GF-D8 (cell line): Measurements from ENCODE around the gene SLC22A12.
"Not testable (repeated sequence)": the region's sequence is repeated elsewhere in the genome, so short reads cannot be mapped to it uniquely, and the experiment has no call there.

Experiments used
- DNase-seq: peaks from one replicate; lab custom pipeline; 2025; lab: John Stamatoyannopoulos, UW

The SLC22A12 gene

GRCh38 chr11:64585150-64585549, 5.9 kb upstream of the SLC22A12 start:
- DNase-seq: no peak

DNA sequence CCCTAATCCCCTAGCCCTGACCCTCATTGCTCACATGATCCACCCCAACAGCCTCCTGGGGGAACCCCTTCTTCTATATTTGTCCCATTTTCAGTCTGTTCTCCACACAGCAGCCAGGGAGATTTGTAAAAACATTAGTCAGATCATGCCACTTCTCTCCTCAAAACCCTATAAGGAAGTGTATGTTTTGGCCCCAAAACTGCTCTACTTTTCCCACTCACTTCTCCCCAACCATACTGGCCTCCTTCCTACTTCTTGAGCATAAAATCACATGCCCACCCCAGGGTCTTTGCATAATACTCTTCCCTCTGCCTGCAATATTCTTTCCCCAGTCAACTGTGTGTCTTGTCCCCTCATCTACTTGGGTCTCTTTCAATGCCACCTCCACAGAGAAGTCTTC, 4.7 kb upstream of the SLC22A12 start:
- no peak for DNase-seq

DNA sequence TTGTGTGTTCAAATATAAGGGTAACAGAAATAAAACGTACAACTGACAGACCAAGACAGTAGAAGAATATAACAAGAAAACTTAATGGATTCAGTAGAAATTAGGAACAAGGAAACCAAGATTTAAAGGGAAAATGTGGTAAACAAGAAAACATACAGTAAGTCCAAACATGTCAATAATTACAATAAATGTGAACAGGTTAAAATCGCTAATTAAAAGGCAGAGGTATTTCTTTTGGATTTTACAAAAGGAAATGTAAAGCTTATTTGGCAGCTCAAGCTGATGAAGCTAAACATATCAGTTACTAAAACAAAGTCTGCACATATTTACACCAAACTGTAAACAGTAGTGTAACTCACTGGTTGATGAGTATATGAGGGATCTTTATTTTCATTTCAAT, 2.3 kb upstream of the SLC22A12 start:
- DNase-seq: no peak

DNA sequence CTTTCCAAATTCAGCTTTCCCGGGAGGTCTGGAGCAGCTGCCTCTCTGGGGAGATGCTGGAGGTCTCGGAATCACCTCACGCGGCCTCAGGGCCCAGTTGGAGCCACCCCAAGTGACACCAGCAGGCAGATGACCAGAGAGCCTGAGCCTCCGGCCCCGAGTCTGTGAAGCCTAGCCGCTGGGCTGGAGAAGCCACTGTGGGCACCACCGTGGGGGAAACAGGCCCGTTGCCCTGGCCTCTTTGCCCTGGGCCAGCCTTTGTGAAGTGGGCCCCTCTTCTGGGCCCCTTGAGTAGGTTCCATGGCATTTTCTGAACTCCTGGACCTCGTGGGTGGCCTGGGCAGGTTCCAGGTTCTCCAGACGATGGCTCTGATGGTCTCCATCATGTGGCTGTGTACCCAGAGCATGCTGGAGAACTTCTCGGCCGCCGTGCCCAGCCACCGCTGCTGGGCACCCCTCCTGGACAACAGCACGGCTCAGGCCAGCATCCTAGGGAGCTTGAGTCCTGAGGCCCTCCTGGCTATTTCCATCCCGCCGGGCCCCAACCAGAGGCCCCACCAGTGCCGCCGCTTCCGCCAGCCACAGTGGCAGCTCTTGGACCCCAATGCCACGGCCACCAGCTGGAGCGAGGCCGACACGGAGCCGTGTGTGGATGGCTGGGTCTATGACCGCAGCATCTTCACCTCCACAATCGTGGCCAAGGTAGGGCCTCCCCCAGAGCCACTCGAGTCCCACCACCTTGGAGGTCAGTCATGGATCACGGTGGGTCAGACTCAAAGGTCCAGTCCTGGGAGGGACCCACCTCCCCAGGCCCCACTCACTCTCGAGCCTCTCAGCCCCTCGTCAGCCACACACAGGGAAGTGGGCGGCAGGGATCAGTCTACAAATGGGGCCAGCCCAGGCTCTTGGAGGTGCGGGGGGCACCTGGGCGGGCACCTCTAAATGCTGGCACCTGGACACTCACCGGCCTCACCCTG, 525 bp downstream of the SLC22A12 start:
- no peak for DNase-seq

DNA sequence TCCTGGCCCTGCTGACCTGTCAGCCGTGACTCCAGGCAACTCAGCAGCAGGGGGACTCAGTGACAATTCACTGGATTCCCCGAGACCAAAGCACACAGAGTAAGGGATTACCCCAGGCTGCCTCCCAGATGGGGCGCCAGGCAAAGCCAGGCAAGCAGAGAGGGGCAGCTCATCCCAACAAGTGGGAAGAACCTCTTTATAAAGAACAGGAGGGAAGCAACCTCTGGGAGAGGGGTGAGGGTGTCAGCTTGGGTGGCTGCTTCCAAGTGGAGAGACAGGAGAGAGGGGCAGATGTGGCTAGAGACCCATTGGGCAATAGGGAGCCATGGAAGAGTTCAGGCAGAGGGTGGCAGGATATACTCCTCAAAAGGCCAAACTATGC, 1.2 kb downstream of the SLC22A12 start:
- no peak for DNase-seq

- DNase-seq: no peak
Measured at GRCh38 chr11:64592656-64593055, 1.6 kb downstream of the SLC22A12 start.

DNA sequence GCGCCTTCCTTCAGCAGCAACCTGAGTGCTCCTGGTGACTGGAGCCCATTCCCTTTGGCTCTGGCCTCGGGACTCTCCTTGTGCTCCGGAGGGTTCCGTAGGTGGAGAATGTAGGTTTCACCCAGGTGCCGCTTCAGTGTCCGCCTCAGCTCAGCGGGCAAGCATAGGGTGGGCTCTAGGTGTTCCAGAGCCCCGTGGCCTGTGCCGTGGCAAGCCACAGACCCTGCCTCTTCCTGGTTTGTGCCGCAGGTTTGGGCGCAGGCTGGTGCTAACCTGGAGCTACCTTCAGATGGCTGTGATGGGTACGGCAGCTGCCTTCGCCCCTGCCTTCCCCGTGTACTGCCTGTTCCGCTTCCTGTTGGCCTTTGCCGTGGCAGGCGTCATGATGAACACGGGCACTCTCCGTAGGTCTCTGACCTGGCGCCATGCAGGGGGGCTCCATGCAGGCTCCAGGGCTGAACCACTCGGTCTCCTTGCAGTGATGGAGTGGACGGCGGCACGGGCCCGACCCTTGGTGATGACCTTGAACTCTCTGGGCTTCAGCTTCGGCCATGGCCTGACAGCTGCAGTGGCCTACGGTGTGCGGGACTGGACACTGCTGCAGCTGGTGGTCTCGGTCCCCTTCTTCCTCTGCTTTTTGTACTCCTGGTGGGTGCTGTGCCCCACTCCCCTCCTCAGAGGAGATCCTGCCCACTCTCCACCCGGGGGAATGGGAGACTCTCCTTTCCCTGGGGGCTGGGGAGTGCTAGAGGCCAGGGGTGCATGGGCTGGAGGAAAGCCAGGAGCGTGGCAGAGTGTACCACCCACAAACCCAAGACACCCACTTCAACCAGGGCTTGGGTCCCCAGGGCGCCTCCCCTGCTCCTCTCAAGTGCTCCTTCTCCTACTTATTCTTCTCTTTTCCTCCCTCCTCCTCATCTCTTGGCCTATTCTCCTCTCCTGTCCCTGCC, 2.4 kb downstream of the SLC22A12 start:
- DNase-seq: no peak

GRCh38 chr11:64594159-64594939, 3.3 kb downstream of the SLC22A12 start:
- DNase-seq: no peak

- DNase-seq: not testable (repeated sequence)
Measured at GRCh38 chr11:64595922-64596321, 4.9 kb downstream of the SLC22A12 start.

DNA sequence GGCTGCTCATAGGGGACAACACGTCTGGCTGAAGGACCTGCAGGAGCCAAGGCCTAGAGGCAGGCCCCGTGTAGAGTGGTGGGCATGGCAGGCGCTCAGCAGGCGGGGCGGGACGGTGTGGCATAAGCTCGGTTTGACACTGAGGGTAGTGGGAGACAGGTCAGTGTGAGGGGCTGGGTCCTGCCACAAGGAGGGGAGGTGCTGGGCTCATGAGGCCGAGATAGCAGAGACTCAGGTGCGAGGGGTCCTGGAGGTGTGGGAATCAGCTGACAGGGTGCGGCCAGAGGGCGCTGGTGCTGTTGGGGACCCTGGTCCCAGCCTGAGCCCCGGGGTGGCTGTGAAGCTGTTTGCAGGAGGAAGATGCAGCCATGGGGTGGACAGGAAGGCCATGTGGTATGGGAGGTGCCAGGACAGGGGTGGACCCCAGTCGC, 6.7 kb downstream of the SLC22A12 start:
- no peak for DNase-seq

GRCh38 chr11:64598106-64598796, 7.2 kb downstream of the SLC22A12 start:
- DNase-seq: no peak

DNA sequence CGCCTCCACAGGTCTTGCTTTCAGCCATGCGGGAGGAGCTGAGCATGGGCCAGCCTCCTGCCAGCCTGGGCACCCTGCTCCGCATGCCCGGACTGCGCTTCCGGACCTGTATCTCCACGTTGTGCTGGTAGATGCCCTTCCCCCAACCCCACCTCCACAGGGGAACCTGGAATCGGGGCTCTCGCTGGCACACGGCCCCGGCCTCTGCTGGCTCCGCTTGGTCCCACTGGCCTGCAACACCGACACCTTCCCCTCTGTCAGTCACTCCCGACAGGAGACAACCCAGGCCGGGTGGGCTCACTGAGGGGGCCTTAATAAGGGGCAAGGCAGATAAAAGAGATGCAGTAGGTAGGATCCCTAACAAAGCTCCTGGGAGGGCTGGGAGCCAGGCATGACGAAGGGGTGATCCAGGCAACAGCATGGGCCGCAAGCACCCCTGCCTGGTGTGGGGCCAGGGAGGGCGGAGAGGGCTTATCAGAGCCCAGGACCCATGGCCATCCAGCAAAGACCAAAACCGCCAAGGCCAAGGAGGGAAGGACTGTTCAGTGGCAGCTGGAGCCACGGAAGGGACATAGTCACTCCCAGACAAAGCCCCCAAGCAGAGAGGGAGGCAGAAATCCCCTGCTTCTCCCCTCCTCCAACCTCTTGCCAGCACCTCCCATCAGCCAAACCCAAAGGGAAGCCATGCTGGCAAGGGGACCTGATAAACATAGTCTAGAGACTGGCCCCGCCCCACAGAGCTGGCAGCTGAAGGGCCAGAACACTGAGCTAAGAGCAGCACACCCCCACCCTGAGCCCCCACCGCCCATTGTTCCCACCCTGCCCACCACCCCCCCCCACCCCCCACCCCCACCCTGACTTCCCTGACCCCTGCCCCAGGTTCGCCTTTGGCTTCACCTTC, 8.0 kb downstream of the SLC22A12 start:
- DNase-seq: no peak

GRCh38 chr11:64599698-64600211, 8.7 kb downstream of the SLC22A12 start:
- no peak for DNase-seq

GRCh38 chr11:64600281-64600992, 9.4 kb downstream of the SLC22A12 start:
- DNase-seq: no peak

DNA sequence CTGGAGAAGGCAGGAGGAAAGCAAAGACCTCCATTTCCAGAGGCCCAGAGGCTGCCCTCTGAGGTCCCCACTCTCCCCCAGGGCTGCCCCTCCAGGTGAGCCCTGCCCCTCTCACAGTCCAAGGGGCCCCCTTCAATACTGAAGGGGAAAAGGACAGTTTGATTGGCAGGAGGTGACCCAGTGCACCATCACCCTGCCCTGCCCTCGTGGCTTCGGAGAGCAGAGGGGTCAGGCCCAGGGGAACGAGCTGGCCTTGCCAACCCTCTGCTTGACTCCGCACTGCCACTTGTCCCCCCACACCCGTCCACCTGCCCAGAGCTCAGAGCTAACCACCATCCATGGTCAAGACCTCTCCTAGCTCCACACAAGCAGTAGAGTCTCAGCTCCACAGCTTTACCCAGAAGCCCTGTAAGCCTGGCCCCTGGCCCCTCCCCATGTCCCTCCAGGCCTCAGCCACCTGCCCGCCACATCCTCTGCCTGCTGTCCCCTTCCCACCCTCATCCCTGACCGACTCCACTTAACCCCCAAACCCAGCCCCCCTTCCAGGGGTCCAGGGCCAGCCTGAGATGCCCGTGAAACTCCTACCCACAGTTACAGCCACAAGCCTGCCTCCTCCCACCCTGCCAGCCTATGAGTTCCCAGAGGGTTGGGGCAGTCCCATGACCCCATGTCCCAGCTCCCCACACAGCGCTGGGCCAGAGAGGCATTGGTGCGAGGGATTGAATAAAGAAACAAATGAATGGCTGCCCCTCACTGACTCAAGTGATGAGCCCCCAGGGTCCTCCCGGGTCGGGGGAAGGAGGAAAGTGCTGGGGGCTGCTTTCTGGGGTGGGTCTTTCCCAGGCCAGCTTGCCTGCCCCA, 10.8 kb downstream of the SLC22A12 start:
- DNase-seq: no peak

GRCh38 chr11:64602466-64603070, 11.5 kb downstream of the SLC22A12 start:
- DNase-seq: no peak

DNA sequence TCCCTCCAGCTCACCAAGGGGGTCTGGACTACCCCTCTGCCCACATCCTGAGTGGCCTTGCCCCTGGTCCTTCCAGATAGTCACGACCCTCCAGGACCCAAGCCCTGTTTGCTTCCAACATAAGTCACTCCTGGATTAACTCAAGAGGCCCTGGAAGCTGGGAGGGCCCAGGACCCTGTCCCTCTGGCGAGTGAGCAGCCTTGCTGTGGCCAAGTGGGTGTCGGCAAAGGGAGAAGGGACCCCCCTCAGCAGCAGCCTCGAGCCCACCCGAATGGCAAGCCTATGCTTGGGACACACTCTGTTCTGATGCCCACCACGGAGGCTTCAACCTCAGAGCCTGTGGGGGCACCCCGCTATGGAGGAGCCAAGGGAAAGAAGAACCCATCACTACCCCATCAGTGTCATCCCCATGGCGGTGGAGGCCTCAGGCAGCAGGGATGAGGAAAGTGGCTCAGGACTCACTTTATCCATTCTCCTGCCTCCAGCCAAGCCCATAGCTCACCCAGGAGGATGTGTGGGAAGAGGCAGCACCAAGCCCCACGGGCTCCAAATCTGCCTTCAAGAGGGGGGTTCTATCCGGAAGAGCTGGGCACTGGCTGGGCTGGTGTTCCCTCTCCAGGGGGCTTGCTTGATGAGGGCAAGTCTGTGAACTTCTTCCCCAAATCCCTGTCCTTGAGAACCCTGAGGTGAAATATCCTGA, 12.5 kb downstream of the SLC22A12 start:
- DNase-seq: no peak
